ENCODE results near the gene NADK.
"Not testable (repeated sequence)": the region's sequence is repeated elsewhere in the genome, so short reads cannot be mapped to it uniquely, and the experiment has no call there.

The NADK gene

DNA sequence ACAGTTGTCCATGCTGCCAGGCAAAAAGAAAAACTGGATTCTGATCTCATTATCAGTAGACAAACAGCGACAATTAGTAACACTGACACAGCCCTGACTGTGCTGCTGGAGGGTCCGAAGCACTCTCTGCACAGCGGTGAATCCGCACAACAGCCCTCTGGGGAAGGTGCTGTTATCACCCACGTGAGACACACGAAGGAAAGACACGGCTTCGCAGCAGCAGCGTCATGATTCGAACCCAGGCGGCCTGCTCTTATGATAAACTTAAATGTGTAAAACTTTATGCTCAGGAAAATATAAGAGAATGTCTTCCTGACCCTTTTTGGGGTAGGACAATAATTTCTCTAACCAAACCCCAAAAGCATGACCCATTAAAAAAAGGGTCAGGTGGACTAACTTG, 35.7 kb downstream of the NADK start:
- not testable (repeated sequence) for FAIRE-seq

- not testable (repeated sequence) for FAIRE-seq
These were observed 37.3 kb downstream of the NADK start for GRCh38 chr1:1741013-1741412.

GRCh38 chr1:1738799-1739337, 39.4 kb downstream of the NADK start:
- FAIRE-seq: not testable (repeated sequence)

- FAIRE-seq: not testable (repeated sequence)
These were observed 40.3 kb downstream of the NADK start for GRCh38 chr1:1737675-1738590.

DNA sequence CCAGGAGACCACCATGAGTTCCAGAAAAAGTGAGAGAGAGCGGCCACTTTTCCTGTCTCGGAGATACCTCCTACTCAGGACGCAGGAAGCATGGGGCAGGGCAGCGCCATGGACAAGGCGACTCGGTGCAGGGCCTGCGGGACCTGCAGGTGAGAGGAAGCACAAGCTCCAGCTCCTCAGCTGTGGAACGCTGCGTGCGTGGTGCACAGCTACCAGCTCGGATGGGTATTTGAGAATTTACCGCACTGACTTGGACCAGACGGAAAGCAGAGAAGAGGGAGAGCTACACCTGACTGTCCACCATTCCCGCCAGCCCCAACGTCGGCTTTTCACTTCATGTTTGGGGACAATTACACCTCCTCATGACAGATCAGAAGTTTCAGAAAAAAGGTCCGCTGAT, 45.9 kb downstream of the NADK start:
- no peak for FAIRE-seq

DNA sequence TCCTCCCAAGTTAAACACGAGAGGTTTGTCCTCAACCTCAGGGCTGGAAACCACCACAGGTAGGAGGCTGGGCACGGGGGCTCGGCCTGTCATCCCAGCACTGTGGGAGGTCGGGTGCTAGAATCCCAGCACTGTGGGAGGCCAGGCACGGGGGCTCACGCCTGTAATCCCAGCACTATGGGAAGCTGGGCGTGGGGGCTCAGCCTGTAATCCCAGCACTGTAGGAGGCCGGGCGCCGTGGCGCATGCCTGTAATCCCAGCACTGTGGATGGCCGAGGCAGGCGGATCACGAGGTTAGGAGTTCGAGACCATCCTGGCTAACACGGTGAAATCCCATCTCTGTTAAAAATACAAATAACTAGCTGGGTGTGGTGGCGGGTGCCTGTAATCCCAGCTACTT, 47.4 kb downstream of the NADK start:
- FAIRE-seq: no peak

DNA sequence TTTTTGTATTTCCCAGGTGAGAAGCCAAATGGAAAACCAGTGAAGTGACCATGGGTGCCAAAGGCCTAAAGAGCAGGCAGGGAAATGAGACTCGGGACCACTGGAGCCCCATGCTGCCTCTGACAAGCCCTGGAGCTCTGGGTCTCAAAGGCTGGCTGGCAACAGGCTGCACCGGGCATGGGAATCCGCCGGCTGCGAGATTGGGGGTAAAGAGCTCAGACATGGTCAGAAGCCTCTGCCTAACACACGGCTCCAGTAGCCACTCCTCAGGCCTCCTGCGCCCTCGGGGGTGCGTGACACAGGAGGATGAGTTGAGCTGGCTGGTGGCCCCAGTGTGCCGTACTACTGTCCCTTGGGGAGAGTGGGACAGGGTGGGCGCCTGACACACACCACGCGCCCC, 48.0 kb downstream of the NADK start:
- FAIRE-seq: not testable (repeated sequence)

DNA sequence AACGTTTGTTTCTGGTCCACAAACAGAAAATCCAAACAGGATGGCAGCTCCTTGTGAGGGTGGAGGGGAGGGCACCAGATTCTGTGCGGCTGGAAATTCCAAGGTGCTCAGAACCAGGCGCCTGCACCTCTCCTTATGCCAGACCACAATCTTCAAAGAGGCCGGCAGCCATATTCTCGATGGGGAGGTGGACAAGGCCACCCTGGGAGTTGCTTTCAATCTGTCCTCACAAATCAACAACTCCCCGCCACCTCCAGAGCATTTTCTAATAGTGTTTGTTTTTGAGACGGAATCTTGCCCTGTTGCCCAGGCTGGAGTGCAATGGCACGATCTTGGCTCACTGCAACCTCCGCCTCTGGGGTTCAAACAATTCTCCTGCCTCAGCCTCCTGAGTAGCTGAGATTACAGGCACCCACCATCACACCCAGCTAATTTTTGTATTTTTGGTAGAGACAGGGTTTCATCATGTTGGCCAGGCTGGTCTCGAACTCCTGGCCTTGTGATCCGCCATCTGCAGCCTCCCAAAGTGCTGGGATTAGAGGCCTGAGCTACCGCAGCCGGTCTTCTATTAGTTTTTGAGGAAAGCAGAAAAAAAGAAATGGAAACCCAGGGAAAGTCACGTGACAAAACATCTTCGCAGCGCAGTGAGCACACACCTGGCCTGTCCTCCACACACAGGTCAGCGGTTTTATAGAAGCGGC, 49.0 kb downstream of the NADK start:
- FAIRE-seq: not testable (repeated sequence)

GRCh38 chr1:1728308-1729005, 49.8 kb downstream of the NADK start:
- peak; percentile 88 for FAIRE-seq

- FAIRE-seq: not testable (repeated sequence)
These were observed 51.1 kb downstream of the NADK start for GRCh38 chr1:1727131-1727651.

DNA sequence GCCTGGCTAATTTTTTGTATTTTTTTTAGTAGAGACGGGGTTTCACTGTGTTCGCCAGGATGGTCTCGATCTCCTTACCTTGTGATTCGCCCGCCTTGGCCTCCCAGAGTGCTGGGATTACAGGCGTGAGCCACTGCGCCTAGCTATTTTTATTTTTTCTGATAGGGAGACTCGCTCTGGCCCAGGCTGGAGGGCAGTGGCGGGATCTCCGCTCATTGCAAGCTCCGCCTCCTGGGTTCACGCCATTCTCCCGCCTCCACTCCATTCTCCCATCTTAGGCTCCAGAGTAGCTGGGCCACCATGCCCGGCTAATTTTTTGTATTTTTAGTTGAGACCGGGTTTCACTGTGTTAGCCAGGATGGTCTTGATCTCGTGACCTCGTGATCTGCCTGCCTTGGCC, 52.2 kb downstream of the NADK start:
- not testable (repeated sequence) for FAIRE-seq

DNA sequence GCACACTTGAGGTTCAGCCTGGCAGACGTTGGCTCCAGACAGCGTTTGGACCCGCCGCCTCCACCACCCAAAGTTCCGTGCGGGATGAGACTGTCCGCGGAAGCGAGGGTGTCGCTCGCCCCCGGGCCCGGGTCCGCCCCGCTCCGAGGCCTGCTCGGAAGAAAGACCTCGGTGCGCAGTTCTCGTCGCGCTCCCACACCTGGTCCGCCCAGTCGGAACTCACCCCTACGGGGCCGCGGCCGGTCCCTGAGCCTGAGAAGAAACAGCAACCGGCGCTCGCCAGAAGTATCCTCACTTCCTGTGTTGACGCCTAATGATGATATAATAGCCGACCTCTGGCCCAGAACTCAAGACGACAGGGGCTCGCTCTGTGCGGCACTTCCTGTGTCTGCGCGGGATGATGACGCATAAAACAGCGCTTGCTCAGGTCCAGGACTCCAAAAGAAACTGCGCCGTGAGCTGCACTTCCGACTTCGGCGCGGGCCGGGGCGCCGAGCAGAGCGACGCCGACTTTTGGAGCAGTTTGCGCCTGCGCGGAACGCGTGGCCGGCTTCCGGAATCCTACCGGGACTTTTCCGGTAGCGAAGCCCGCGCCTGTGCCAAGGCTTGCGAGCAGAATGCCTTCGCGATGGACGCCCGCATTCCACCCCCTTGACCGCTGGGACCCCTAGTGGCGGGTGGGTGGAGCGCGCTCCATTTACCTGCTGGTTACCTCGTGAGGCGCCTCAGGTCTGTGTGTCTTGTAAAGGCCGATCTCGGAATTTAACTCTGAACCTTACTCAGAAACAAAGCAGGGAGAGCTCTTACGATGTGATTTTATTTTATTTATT, 54.0 kb downstream of the NADK start, which contains the start of gene CDK11A:
CDK11A (minus strand) TSS at position 323 of the 830 bp plus-strand sequence. CDS start 1,539 bp downstream, outside the sequence.
- not testable (repeated sequence) for FAIRE-seq

- FAIRE-seq: no peak
These were observed 57.1 kb downstream of the NADK start for GRCh38 chr1:1721201-1721600.

- not testable (repeated sequence) for FAIRE-seq
These were observed 63.0 kb downstream of the NADK start for GRCh38 chr1:1715109-1715883.

DNA sequence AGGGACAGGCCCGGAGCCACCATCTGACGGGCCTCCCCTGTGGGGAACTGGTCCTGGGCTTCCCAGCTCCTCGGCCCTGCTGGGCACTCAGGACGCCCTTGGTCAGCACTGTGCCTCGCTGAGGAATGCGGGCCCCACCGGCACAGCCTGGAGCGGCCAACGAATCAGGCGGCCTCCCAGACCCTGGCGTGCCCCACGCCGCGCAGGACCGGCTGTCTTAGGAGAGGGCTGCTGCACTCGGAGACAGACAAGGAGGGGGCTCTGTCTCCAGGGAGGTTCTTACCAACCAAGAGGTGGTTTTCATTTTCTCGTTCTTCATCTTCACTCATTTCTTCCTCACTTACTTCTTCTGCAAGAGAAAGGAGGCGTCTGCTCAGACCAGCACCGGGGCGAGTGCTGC, 70.4 kb downstream of the NADK start:
- not testable (repeated sequence) for FAIRE-seq

GRCh38 chr1:1707241-1707640, 71.0 kb downstream of the NADK start:
- FAIRE-seq: not testable (repeated sequence)

GRCh38 chr1:1705623-1706022, 72.6 kb downstream of the NADK start:
- FAIRE-seq: not testable (repeated sequence)

- not testable (repeated sequence) for FAIRE-seq
These were observed 73.8 kb downstream of the NADK start for GRCh38 chr1:1704284-1704957.

DNA sequence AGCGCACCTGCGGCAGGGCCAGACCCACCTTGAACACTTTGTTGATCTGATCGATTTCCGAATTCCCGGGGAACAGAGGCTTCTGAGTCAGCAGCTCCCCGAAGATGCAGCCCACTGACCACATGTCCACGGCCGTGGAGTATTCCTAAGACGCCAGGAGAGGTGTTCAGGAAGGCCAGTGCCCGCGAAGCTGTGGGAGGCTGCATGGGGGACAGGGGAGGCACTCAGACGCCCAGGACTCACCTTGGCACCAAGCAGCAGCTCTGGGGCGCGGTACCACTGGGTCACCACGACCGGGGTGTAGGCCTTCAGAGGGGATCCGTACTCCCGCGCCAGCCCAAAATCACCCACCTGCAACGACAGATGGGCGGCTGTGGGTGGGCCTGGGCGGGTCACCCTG, 74.5 kb downstream of the NADK start:
- FAIRE-seq: no peak

GRCh38 chr1:1702506-1702905, 75.8 kb downstream of the NADK start:
- FAIRE-seq: not testable (repeated sequence)

Data from islet of Langerhans (tissue), 1 donor.